ENCODE measurements around the gene NAGLU. TPM values are rescaled to one million over a fixed set of nuclear protein-coding genes. Genes with fewer than 3 reads are reported as not detected.
"Not testable (repeated sequence)": the region's sequence is repeated elsewhere in the genome, so short reads cannot be mapped to it uniquely, and the experiment has no call there.

NAGLU gene
- total RNA-seq, 2 donors from 2014 or later: 27.8 to 38.6 TPM

GRCh38 chr17:42537826-42538451, 1.9 kb downstream of the NAGLU start:
- Histone ChIP-seq H3K27me3 (no peaks in the 10 kb centered on the region), H3K36me3 (no peaks in the 10 kb centered on the region), H3K4me1 (peaks cover 18% of the 10 kb centered on the region), H3K9me3 (no peaks in the 10 kb centered on the region), H3K27ac (no peak overlapping the region), H3K9ac (ENCODE audit: low read depth in 2 of 2, low read length in 2 of 2) (no peak overlapping the region), H3K4me3 (no peak overlapping the region)
- no peak for DNase-seq
- TF ChIP-seq CTCF (IDR thresholded peaks at IDR 0.05): no peak
- intact Hi-C loops (cut with DNase I): no loop called here

DNA sequence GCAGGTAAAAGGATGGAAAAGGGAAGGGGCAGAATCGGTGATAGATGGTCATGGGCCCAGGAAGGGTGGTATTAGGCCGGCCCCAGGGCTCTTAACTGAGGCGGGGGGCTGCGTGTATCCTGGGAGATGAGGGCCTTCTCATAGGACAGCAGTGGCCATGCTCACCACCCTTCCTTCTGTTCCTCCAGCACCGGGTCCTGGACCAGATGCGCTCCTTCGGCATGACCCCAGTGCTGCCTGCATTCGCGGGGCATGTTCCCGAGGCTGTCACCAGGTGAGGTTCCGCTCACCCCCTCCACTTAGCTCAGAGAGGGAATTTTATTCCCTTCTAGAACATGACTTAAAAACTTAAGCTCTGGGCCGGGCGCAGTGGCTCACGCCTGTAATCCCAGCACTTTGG, 2.4 kb downstream of the NAGLU start:
- intact Hi-C loops (cut with DNase I): no loop called here
- no peaks in the 10 kb centered on the region for H3K36me3 ChIP-seq
- peaks cover 18% of the 10 kb centered on the region for H3K4me1 ChIP-seq
- no peak overlapping the region for H3K9ac ChIP-seq (ENCODE audit: low read depth in 2 of 2, low read length in 2 of 2)
- no peak for TF ChIP-seq CTCF (IDR thresholded peaks at IDR 0.05)
- DNase-seq: no peak
- H3K9me3 ChIP-seq: no peaks in the 10 kb centered on the region
- H3K27me3 ChIP-seq: no peaks in the 10 kb centered on the region
- no peak overlapping the region for H3K27ac ChIP-seq
- H3K4me3 ChIP-seq: no peak overlapping the region

DNA sequence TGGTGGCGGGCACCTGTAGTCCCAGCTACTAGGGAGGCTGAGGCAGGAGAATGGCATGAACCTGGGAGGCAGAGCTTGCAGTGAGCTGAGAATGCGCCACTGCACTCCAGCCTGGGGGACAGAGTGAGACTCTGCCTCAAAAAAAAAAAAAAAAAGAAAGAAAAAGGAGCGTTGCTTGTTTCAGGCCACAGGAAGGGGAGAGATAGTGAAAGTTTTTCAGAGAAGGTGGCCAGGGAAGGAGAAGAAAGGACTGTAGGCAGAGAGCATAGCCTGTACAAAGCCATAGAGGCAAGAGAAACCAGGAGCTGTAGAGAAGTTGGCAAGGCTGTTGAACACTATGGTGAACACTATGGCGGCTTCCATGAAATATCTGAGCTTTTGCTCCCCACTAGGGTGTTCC, 4.5 kb downstream of the NAGLU start:
- H3K36me3 ChIP-seq; DNase-seq; H3K9me3 ChIP-seq; H3K27me3 ChIP-seq; H3K4me3 ChIP-seq; intact Hi-C loops (cut with DNase I): not testable (repeated sequence)
- H3K9ac ChIP-seq (ENCODE audit: low read depth in 2 of 2, low read length in 2 of 2): peak overlapping the region in 1 of 2 donors; percentile 55
- H3K4me1 ChIP-seq: peaks cover 18% of the 10 kb centered on the region
- peak overlapping the region; percentile 72 for H3K27ac ChIP-seq

GRCh38 chr17:42541041-42541833, 5.2 kb downstream of the NAGLU start:
- peak; percentile 75 for DNase-seq

GRCh38 chr17:42543190-42544079, 7.4 kb downstream of the NAGLU start:
- no peak overlapping the region for H3K9ac ChIP-seq (ENCODE audit: low read depth in 2 of 2, low read length in 2 of 2)
- H3K27me3 ChIP-seq: no peaks in the 10 kb centered on the region
- DNase-seq: no peak
- no peak overlapping the region for H3K4me3 ChIP-seq
- no peak for TF ChIP-seq CTCF (IDR thresholded peaks at IDR 0.05)
- intact Hi-C loops (cut with DNase I): no loop called here
- peaks cover 13% of the 10 kb centered on the region for H3K4me1 ChIP-seq
- no peak overlapping the region for H3K27ac ChIP-seq
- H3K36me3 ChIP-seq: no peaks in the 10 kb centered on the region
- H3K9me3 ChIP-seq: no peaks in the 10 kb centered on the region

More at GRCh38 chr17:42541041-42541833, 5.2 kb downstream of the NAGLU start:
- H3K4me3 ChIP-seq: no peak overlapping the region
- no peaks in the 10 kb centered on the region for H3K36me3 ChIP-seq
- no peaks in the 10 kb centered on the region for H3K9me3 ChIP-seq
- no peaks in the 10 kb centered on the region for H3K27me3 ChIP-seq
- H3K9ac ChIP-seq (ENCODE audit: low read depth in 2 of 2, low read length in 2 of 2): peak overlapping the region in 1 of 2 donors; percentile 55
- H3K27ac ChIP-seq: peak overlapping the region; percentile 72
- H3K4me1 ChIP-seq: peaks cover 18% of the 10 kb centered on the region
- intact Hi-C loops (cut with DNase I): no loop called here
- TF ChIP-seq CTCF (IDR thresholded peaks at IDR 0.05): no peak

Measured in colonic mucosa (tissue), 4 donors.